Tibial nerve (tissue), 4 donors: ENCODE data around the gene FANK1. TPM values are rescaled to one million over a fixed set of nuclear protein-coding genes. Genes with fewer than 3 reads are reported as not detected.
"Not testable (repeated sequence)": the region's sequence is repeated elsewhere in the genome, so short reads cannot be mapped to it uniquely, and the experiment has no call there.

Experiments used
- DNase-seq, 2 donors: peaks; one replicate each; pipeline ENCODE4 v3.0.0-alpha.2; 2019; ENCODE audit warnings: low spot score in 2 of 2
- H3K27ac ChIP-seq, 4 donors: fragments of 200-600 bp; sonication (generic) in 3 of 4; one replicate each; pipeline ENCODE4 v1.5.1; 2017 to 2019; ENCODE audit warnings: mild to moderate bottlenecking in 1 of 4
- H3K27me3 ChIP-seq, 2 donors: fragments of 200-600 bp; sonication (generic) in 1 of 2; one replicate each; pipeline versions ENCODE4 v1.5.1 to v1.6.0; 2017 to 2019
- H3K36me3 ChIP-seq, 3 donors: fragments of 200-600 bp; sonication (generic); one replicate each; pipeline ENCODE4 v1.5.1; 2018 to 2019
- H3K4me1 ChIP-seq, 4 donors: fragments of 200-600 bp; sonication (generic) in 3 of 4; one replicate each; pipeline ENCODE4 v1.5.1; 2017 to 2019
- H3K4me3 ChIP-seq, 4 donors: fragments of 200-600 bp; sonication (generic) in 3 of 4; one replicate each; pipeline ENCODE4 v1.5.1; 2017 to 2019; ENCODE audit warnings: mild to moderate bottlenecking in 1 of 4, moderate library complexity in 1 of 4
- H3K9me3 ChIP-seq, 4 donors: fragments of 200-600 bp; sonication (generic) in 3 of 4; one replicate each; pipeline ENCODE4 v1.5.1; 2017 to 2019
- EP300 ChIP-seq, 2 donors: sonication (generic); formaldehyde crosslinking; IDR thresholded peaks; one replicate each; pipeline ENCODE4 v1.6.1; 2017; ENCODE audit warnings: antibody characterized with exemption in 2 of 2, mild to moderate bottlenecking in 1 of 2
- POLR2A ChIP-seq, 2 donors: fragments of 450-650 bp; IDR thresholded peaks; one replicate each; pipeline ENCODE4 v1.6.1; 2017; ENCODE audit warnings: antibody characterized with exemption in 2 of 2, mild to moderate bottlenecking in 2 of 2, moderate library complexity in 2 of 2
- WGBS, 2 donors: methylation state at CpG; one replicate each; pipeline ENCODE4 v1.1.5; 2018; 5-methylcytosine and 5-hydroxymethylcytosine counted together
- total RNA-seq, 4 donors: library from RNA; depleted of rRNA; stranded (reverse); fragments of >200 nt; gene quantifications; one replicate each; pipeline ENCODE4 v1.1.0, GENCODE V29; 2016
- TF ChIP-seq, protein P1 (sequence below), 5 experiments: fragments of 200-600 bp in 3 of 5; fragments of 450-650 bp in 2 of 5; sonication (generic) in 3 of 5; IDR thresholded peaks; one replicate each; pipeline ENCODE4 v1.5.1; 2016 to 2019; ENCODE audit warnings: antibody characterized with exemption in 5 of 5, mild to moderate bottlenecking in 3 of 5, moderate library complexity in 2 of 5

FANK1 gene
- total RNA-seq, 4 donors from 2014 or later, result 0.59 to 6.6 (median 3.4) TPM

DNA sequence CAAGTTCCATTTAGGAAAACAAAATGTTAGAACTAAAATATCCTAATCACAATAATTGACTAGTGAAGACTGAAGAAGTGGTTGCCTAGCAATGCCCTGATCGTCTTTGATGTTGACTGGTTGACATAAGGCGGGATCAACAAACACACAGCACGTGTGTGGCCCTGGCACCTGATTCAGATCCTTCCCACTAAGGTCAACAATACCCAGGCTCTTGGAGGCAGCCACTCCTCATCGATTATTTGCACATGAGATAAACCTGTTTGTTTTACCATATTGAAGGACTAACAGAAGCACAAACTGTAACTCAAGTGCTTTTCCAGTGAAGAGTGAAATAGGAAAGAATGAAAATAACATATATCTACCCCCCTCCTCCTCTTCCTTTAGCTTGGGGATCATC, 15.6 kb downstream of the FANK1 start:
- Histone ChIP-seq H3K9me3 (no peaks in the 10 kb centered on the region), H3K4me1 (no peaks in the 10 kb centered on the region), H3K27ac (no peak overlapping the region), H3K27me3 (no peaks in the 10 kb centered on the region), H3K36me3 (no peaks in the 10 kb centered on the region), H3K4me3 (no peak overlapping the region)
- 72 to 74% methylated on average over 4 of the region's 4 CpGs for WGBS, 2 donors
- TF ChIP-seq EP300 (IDR thresholded peaks at IDR 0.05) (no peak), POLR2A (IDR thresholded peaks at IDR 0.05) (no peak)
- TF ChIP-seq, protein P1, sequence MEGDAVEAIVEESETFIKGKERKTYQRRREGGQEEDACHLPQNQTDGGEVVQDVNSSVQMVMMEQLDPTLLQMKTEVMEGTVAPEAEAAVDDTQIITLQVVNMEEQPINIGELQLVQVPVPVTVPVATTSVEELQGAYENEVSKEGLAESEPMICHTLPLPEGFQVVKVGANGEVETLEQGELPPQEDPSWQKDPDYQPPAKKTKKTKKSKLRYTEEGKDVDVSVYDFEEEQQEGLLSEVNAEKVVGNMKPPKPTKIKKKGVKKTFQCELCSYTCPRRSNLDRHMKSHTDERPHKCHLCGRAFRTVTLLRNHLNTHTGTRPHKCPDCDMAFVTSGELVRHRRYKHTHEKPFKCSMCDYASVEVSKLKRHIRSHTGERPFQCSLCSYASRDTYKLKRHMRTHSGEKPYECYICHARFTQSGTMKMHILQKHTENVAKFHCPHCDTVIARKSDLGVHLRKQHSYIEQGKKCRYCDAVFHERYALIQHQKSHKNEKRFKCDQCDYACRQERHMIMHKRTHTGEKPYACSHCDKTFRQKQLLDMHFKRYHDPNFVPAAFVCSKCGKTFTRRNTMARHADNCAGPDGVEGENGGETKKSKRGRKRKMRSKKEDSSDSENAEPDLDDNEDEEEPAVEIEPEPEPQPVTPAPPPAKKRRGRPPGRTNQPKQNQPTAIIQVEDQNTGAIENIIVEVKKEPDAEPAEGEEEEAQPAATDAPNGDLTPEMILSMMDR (IDR thresholded peaks at IDR 0.05), result no peak
- DNase-seq, result no peak

DNA sequence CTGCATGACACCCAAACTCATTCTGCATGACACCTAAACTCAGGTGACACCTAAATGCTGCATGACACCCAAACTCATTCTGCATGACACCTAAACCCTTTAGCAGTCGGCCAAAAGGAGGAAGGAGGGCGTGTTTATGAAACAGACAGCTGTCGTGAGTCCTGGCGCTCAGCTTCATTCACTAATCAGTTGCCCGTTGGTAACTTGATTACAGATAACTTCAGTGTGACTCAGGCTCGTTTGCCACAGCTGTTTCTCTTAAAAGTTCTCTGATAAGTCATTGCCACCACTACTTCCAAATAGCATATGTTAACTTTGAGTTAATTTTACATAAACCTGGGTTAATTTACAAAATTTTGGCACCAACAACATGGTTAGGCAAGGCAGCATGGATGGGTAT, 16.9 kb downstream of the FANK1 start:
- not testable (repeated sequence) for H3K4me1 ChIP-seq, DNase-seq, H3K36me3 ChIP-seq, H3K9me3 ChIP-seq, H3K27ac ChIP-seq, H3K27me3 ChIP-seq, H3K4me3 ChIP-seq
- WGBS, 2 donors, result 50 to 59% methylated on average over 6 of the region's 6 CpGs

DNA sequence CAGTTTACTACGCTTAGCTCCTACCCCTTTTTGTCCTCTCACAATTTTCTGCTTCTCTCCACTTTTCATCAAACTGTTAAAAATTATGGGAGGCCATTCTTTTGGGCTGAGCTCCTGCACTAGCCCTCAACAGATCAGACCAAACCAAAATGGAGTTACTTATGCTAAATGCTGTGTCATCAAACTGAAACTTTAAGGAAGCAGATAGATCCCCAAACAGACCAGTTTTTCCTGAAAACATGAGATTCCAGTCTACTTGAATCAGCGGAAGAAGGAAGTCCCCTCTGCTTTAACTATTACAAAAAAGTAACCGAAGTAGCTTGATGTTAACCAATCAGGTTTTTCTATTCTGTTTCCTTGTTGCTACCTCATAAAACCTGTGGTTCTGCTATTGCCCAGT, 20.6 kb downstream of the FANK1 start:
- 86 to 90% methylated on average over 3 of the region's 3 CpGs for WGBS, 2 donors

DNA sequence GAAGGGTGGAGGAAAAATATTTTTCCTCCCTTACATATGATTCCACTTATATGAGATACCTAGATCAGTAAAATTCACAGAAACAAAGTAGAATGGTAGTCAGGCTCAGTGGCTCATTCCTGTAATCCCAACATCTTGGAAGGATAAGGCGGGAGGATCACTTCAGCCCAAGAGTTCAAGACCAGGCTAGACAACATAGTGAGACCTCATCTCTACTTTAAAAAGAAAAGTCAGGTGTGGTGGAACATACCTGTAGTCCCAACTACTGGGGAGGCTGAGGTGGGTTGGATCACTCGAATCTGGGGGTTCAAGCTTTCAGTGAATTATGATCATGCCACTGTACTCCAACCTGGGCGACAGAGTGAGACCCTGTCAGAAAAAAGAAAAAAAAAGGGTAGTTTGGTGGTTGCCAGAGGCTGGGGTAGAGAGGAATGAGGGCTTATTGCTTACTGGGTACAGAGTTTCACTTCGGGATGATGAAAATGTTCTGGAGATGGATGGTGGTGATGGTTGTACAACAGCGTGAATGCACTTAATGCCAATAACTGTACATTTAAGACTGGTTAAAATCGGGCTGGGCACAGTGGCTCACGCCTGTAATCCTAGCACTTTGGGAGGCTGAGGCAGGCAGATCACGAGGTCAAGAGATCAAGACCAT, 21.5 kb downstream of the FANK1 start:
- not testable (repeated sequence) for H3K27me3 ChIP-seq, H3K36me3 ChIP-seq, H3K4me1 ChIP-seq, DNase-seq, H3K9me3 ChIP-seq, H3K27ac ChIP-seq, H3K4me3 ChIP-seq
- WGBS, 2 donors, result 85 to 86% methylated on average over 8 of the region's 8 CpGs

More for the DNA sequence above, 20.6 kb downstream of the FANK1 start:
- no peaks in the 10 kb centered on the region for H3K4me1 ChIP-seq
- no peak overlapping the region for H3K4me3 ChIP-seq
- no peak for DNase-seq
- no peaks in the 10 kb centered on the region for H3K9me3 ChIP-seq
- no peaks in the 10 kb centered on the region for H3K36me3 ChIP-seq
- no peaks in the 10 kb centered on the region for H3K27me3 ChIP-seq
- TF ChIP-seq POLR2A (IDR thresholded peaks at IDR 0.05) (no peak), EP300 (IDR thresholded peaks at IDR 0.05) (no peak)
- TF ChIP-seq, protein P1 (IDR thresholded peaks at IDR 0.05), result no peak
- H3K27ac ChIP-seq, result no peak overlapping the region

DNA sequence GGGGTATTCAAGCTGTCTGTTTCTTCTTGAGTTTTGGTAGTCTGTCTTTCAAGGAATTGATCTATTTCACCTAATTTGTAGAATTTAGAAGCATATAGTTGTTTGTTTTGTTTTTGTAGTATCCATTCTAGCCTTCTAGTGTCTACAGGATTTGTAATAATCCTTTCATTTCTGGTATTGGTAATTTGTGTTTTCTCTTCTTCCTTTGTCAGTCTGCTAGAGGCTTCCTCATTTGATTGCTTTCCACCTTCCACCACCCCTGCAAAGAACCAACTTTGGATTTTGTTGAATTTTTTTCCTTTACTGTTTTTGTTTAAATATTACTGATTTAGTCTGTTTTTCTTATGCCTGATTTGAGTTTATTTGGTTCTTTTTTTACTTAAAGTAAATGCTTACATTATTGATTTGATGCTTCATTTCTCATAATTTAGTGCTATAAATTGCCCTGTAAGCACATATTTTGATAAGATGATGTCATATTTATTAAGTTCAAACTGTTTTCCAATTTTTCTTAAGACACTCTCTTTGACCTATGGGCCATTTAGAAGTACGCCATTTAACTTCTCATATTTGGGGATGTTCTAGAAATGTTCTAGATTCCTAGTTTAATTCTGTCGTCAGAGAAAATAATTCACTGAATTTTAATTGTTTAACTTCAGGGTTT, 25.4 kb downstream of the FANK1 start:
- H3K27ac ChIP-seq, H3K9me3 ChIP-seq, H3K36me3 ChIP-seq, H3K27me3 ChIP-seq, H3K4me3 ChIP-seq, DNase-seq, H3K4me1 ChIP-seq: not testable (repeated sequence)
- WGBS, 2 donors, result 91% methylated on average over 2 of the region's 2 CpGs

DNA sequence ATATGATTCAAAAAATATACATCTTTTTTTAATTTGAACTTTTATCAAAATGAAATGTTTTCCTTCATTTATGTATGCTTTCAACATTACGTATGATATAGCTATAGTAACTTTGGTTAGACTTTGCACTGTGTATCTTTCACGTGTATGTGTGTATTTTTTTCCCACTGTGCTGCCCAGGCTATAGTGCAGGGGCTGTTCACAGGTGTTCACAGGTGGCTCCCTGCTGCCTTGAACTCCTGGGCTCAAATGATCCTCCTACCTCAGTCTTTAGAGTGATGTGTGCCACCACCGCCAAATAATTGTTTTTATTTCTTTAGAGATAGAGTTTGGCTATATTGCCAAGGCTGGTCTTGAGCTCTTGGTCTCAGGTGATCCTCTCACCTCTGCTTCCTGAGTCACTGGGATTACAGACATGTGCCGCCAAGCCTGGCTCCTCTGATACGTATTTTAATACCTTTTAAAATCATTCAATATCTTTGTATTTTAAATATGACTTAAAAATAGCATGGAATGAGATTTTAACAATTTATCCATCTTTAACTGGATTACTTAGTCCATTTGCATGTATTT, 29.0 kb downstream of the FANK1 start:
- no peak overlapping the region for H3K4me3 ChIP-seq
- no peak for DNase-seq
- WGBS, 2 donors, result 78 to 82% methylated on average over 5 of the region's 5 CpGs
- no peak overlapping the region for H3K27ac ChIP-seq
- no peaks in the 10 kb centered on the region for H3K4me1 ChIP-seq
- TF ChIP-seq, protein P1 (IDR thresholded peaks at IDR 0.05), result no peak
- TF ChIP-seq POLR2A (IDR thresholded peaks at IDR 0.05), result no peak
- H3K36me3 ChIP-seq, result no peaks in the 10 kb centered on the region
- H3K27me3 ChIP-seq, result no peaks in the 10 kb centered on the region
- H3K9me3 ChIP-seq, result no peaks in the 10 kb centered on the region
